ENCODE measurements around the gene PRPSAP2.

Gene PRPSAP2

GRCh38 chr17:18959071-18959844 lies 101.3 kb downstream of the PRPSAP2 start:
- Histone ChIP-seq H3K36me3 (ENCODE audit: insufficient read depth, low read length) (no peaks in the 10 kb centered on the region), H3K4me3 (ENCODE audit: low read length) (no peak overlapping the region), H3K4me2 (ENCODE audit: low read length) (no peak overlapping the region), H3K4me1 (ENCODE audit: control insufficient read depth, insufficient read depth, low read length) (peaks cover 23% of the 10 kb centered on the region), H3K9ac (ENCODE audit: low read depth, low read length) (no peak overlapping the region), H3K9me3 (replicated peaks; ENCODE audit: low read length) (no peaks in the 10 kb centered on the region), H3K27me3 (ENCODE audit: control insufficient read depth, insufficient read depth, low read length) (peaks cover 2% of the 10 kb centered on the region)

GRCh38 chr17:18959845-18960240 lies 101.9 kb downstream of the PRPSAP2 start:
- no peaks in the 10 kb centered on the region for H3K9me3 ChIP-seq (replicated peaks; ENCODE audit: low read length)
- no peaks in the 10 kb centered on the region for H3K36me3 ChIP-seq (ENCODE audit: insufficient read depth, low read length)
- H3K4me1 ChIP-seq (ENCODE audit: control insufficient read depth, insufficient read depth, low read length), result peaks cover 23% of the 10 kb centered on the region
- H3K4me2 ChIP-seq (ENCODE audit: low read length), result no peak overlapping the region
- peaks cover 2% of the 10 kb centered on the region for H3K27me3 ChIP-seq (ENCODE audit: control insufficient read depth, insufficient read depth, low read length)
- H3K4me3 ChIP-seq (ENCODE audit: low read length), result no peak overlapping the region
- H3K9ac ChIP-seq (ENCODE audit: low read depth, low read length), result no peak overlapping the region

GRCh38 chr17:18960241-18960665 lies 102.3 kb downstream of the PRPSAP2 start:
- H3K9ac ChIP-seq (ENCODE audit: low read depth, low read length), result no peak overlapping the region
- no peak overlapping the region for H3K4me2 ChIP-seq (ENCODE audit: low read length)
- H3K9me3 ChIP-seq (replicated peaks; ENCODE audit: low read length), result no peaks in the 10 kb centered on the region
- H3K27me3 ChIP-seq (ENCODE audit: control insufficient read depth, insufficient read depth, low read length), result peaks cover 2% of the 10 kb centered on the region
- H3K36me3 ChIP-seq (ENCODE audit: insufficient read depth, low read length), result no peaks in the 10 kb centered on the region
- no peak overlapping the region for H3K4me3 ChIP-seq (ENCODE audit: low read length)
- H3K4me1 ChIP-seq (ENCODE audit: control insufficient read depth, insufficient read depth, low read length), result peaks cover 23% of the 10 kb centered on the region

GRCh38 chr17:18960803-18961511 lies 103.0 kb downstream of the PRPSAP2 start:
- no peaks in the 10 kb centered on the region for H3K9me3 ChIP-seq (replicated peaks; ENCODE audit: low read length)
- H3K27me3 ChIP-seq (ENCODE audit: control insufficient read depth, insufficient read depth, low read length), result peaks cover 2% of the 10 kb centered on the region
- no peak overlapping the region for H3K4me3 ChIP-seq (ENCODE audit: low read length)
- peaks cover 23% of the 10 kb centered on the region for H3K4me1 ChIP-seq (ENCODE audit: control insufficient read depth, insufficient read depth, low read length)
- H3K9ac ChIP-seq (ENCODE audit: low read depth, low read length), result no peak overlapping the region
- no peak overlapping the region for H3K4me2 ChIP-seq (ENCODE audit: low read length)
- H3K36me3 ChIP-seq (ENCODE audit: insufficient read depth, low read length), result no peaks in the 10 kb centered on the region

GRCh38 chr17:18961634-18962493 lies 103.9 kb downstream of the PRPSAP2 start:
- Histone ChIP-seq H3K9ac (ENCODE audit: low read depth, low read length) (peak overlapping the region; percentile 52), H3K4me2 (ENCODE audit: low read length) (no peak overlapping the region), H3K4me3 (ENCODE audit: low read length) (no peak overlapping the region), H3K9me3 (replicated peaks; ENCODE audit: low read length) (no peaks in the 10 kb centered on the region), H3K36me3 (ENCODE audit: insufficient read depth, low read length) (no peaks in the 10 kb centered on the region), H3K27me3 (ENCODE audit: control insufficient read depth, insufficient read depth, low read length) (peaks cover 2% of the 10 kb centered on the region), H3K4me1 (ENCODE audit: control insufficient read depth, insufficient read depth, low read length) (peaks cover 23% of the 10 kb centered on the region)

- H3K9ac ChIP-seq (ENCODE audit: low read depth, low read length), result peak overlapping the region; percentile 52
- H3K36me3 ChIP-seq (ENCODE audit: insufficient read depth, low read length), result no peaks in the 10 kb centered on the region
These were observed 104.5 kb downstream of the PRPSAP2 start for GRCh38 chr17:18962494-18962815.

GRCh38 chr17:18963126-18964017 lies 105.4 kb downstream of the PRPSAP2 start:
- Histone ChIP-seq H3K4me3 (ENCODE audit: low read length) (no peak overlapping the region), H3K4me1 (ENCODE audit: control insufficient read depth, insufficient read depth, low read length) (peaks cover 34% of the 10 kb centered on the region), H3K36me3 (ENCODE audit: insufficient read depth, low read length) (no peaks in the 10 kb centered on the region), H3K4me2 (ENCODE audit: low read length) (no peak overlapping the region), H3K27me3 (ENCODE audit: control insufficient read depth, insufficient read depth, low read length) (peaks cover 2% of the 10 kb centered on the region), H3K9ac (ENCODE audit: low read depth, low read length) (peak overlapping the region; percentile 52), H3K9me3 (replicated peaks; ENCODE audit: low read length) (no peaks in the 10 kb centered on the region)

More at GRCh38 chr17:18962494-18962815, 104.5 kb downstream of the PRPSAP2 start:
- H3K4me2 ChIP-seq (ENCODE audit: low read length), result no peak overlapping the region
- no peak overlapping the region for H3K4me3 ChIP-seq (ENCODE audit: low read length)
- H3K9me3 ChIP-seq (replicated peaks; ENCODE audit: low read length), result no peaks in the 10 kb centered on the region
- peaks cover 2% of the 10 kb centered on the region for H3K27me3 ChIP-seq (ENCODE audit: control insufficient read depth, insufficient read depth, low read length)
- peaks cover 29% of the 10 kb centered on the region for H3K4me1 ChIP-seq (ENCODE audit: control insufficient read depth, insufficient read depth, low read length)

- Histone ChIP-seq H3K36me3 (ENCODE audit: insufficient read depth, low read length) (no peaks in the 10 kb centered on the region), H3K4me1 (ENCODE audit: control insufficient read depth, insufficient read depth, low read length) (peaks cover 34% of the 10 kb centered on the region), H3K9me3 (replicated peaks; ENCODE audit: low read length) (no peaks in the 10 kb centered on the region), H3K27me3 (ENCODE audit: control insufficient read depth, insufficient read depth, low read length) (no peaks in the 10 kb centered on the region), H3K9ac (ENCODE audit: low read depth, low read length) (no peak overlapping the region), H3K4me3 (ENCODE audit: low read length) (no peak overlapping the region), H3K4me2 (ENCODE audit: low read length) (no peak overlapping the region)
These were observed 106.1 kb downstream of the PRPSAP2 start for GRCh38 chr17:18964018-18964351.

GRCh38 chr17:18964550-18964949 lies 106.6 kb downstream of the PRPSAP2 start:
- Histone ChIP-seq H3K4me2 (ENCODE audit: low read length) (no peak overlapping the region), H3K9ac (ENCODE audit: low read depth, low read length) (no peak overlapping the region), H3K9me3 (replicated peaks; ENCODE audit: low read length) (no peaks in the 10 kb centered on the region), H3K4me3 (ENCODE audit: low read length) (no peak overlapping the region), H3K27me3 (ENCODE audit: control insufficient read depth, insufficient read depth, low read length) (no peaks in the 10 kb centered on the region), H3K36me3 (ENCODE audit: insufficient read depth, low read length) (no peaks in the 10 kb centered on the region), H3K4me1 (ENCODE audit: control insufficient read depth, insufficient read depth, low read length) (peaks cover 38% of the 10 kb centered on the region)

GRCh38 chr17:18965530-18966236 lies 107.8 kb downstream of the PRPSAP2 start:
- H3K36me3 ChIP-seq (ENCODE audit: insufficient read depth, low read length), result peaks cover 8% of the 10 kb centered on the region

More at GRCh38 chr17:18965530-18966236, 107.8 kb downstream of the PRPSAP2 start:
- no peak overlapping the region for H3K4me2 ChIP-seq (ENCODE audit: low read length)
- H3K9me3 ChIP-seq (replicated peaks; ENCODE audit: low read length), result no peaks in the 10 kb centered on the region
- H3K27me3 ChIP-seq (ENCODE audit: control insufficient read depth, insufficient read depth, low read length), result no peaks in the 10 kb centered on the region
- H3K4me3 ChIP-seq (ENCODE audit: low read length), result no peak overlapping the region
- H3K9ac ChIP-seq (ENCODE audit: low read depth, low read length), result no peak overlapping the region
- peaks cover 44% of the 10 kb centered on the region for H3K4me1 ChIP-seq (ENCODE audit: control insufficient read depth, insufficient read depth, low read length)

Measured in skeletal muscle satellite cell (primary cell).